ENCODE results near the gene USP43. TPM values are rescaled to one million over a fixed set of nuclear protein-coding genes. Genes with fewer than 3 reads are reported as not detected.

USP43 gene
- total RNA-seq, 1 donor from 2014 or later: not detected

Other genes starting within 250 kb of the USP43 start
- 45.4 and 47.2 TPM in 2 replicates for gene STX8, start 69.7 kb upstream of the USP43 start, total RNA-seq
- gene CFAP52, start 68.9 kb upstream of the USP43 start, total RNA-seq: not detected in 2 replicates
- not detected in 2 replicates for gene DHRS7C, start 146.1 kb downstream of the USP43 start, total RNA-seq
- gene GSG1L2, start 176.6 kb downstream of the USP43 start, total RNA-seq: not detected in 2 replicates
- not detected in 2 replicates for gene GLP2R, start 180.4 kb downstream of the USP43 start, total RNA-seq